HEK293 (cell line): Measurements from ENCODE around the gene LNX1.

ENCODE experiments used
- CTCF ChIA-PET: fragments of 350-600 bp; formaldehyde crosslinking; extraction: SDS; loops from one replicate; lab custom pipeline; 2021; ENCODE audit warnings: antibody characterized with exemption; lab: Yijun Ruan, JAX
- POLR2A ChIA-PET: fragments of 300-600 bp; formaldehyde crosslinking; extraction: SDS; loops from one replicate; lab custom pipeline; 2020; ENCODE audit warnings: antibody characterized with exemption, inconsistent platforms; lab: Yijun Ruan, JAX
- H3K27ac ChIP-seq: fragments of 200-500 bp; sonication (Bioruptor generic); 2 replicates; pipeline ENCODE4 v1.5.1; 2014; ENCODE audit warnings: low read depth, low read length, control low read depth, inconsistent platforms; ENCODE audit errors: extremely low read depth
- H3K36me3 ChIP-seq, 2 experiments: fragments of 200-500 bp in 1 of 2; sonication (Bioruptor generic) in 1 of 2; 1 replicate in 1 of 2; 2 replicates in 1 of 2; pipeline ENCODE4 v1.5.1; 2014 to 2017; ENCODE audit warnings: inconsistent platforms in 2 of 2, low read length in 2 of 2; ENCODE audit not compliant: control insufficient read depth in 2 of 2, insufficient read depth in 1 of 2
- H3K4me1 ChIP-seq: fragments of 200-500 bp; sonication (Bioruptor generic); 2 replicates; pipeline ENCODE4 v1.5.1; 2014; ENCODE audit warnings: mild to moderate bottlenecking, low read length, inconsistent platforms; ENCODE audit not compliant: control insufficient read depth, insufficient read depth
- H3K4me3 ChIP-seq: 2 replicates; pipeline ENCODE4 v1.5.1; 2011; ENCODE audit warnings: low read depth, mild to moderate bottlenecking, control low read depth, low read length, moderate library complexity
- H3K9me3 ChIP-seq: fragments of 200-500 bp; sonication (Bioruptor generic); 2 replicates; pipeline ENCODE4 v1.5.1; 2014; ENCODE audit warnings: low read depth, low read length, inconsistent platforms; ENCODE audit not compliant: control insufficient read depth, insufficient read depth
- ATF2 ChIP-seq: fragments of 450-650 bp; formaldehyde crosslinking; IDR thresholded peaks from 2 replicates; pipeline ENCODE4 v1.5.1; 2016; ENCODE audit warnings: missing biosample characterization, missing genetic modification characterization, low read depth
- GLI2 ChIP-seq: fragments of 450-650 bp; formaldehyde crosslinking; IDR thresholded peaks from 2 replicates; pipeline ENCODE4; 2017; ENCODE audit warnings: missing biosample characterization, missing genetic modification characterization, low read depth, borderline replicate concordance
- INSM2 ChIP-seq: fragments of 450-650 bp; formaldehyde crosslinking; IDR thresholded peaks from 2 replicates; pipeline ENCODE4 v1.5.1; 2016; ENCODE audit warnings: missing biosample characterization, missing genetic modification characterization
- KLF17 ChIP-seq: fragments of 450-650 bp; formaldehyde crosslinking; IDR thresholded peaks from 2 replicates; pipeline ENCODE4 v1.5.1; 2016; ENCODE audit warnings: missing biosample characterization, missing genetic modification characterization
- MZF1 ChIP-seq: fragments of 450-650 bp; formaldehyde crosslinking; IDR thresholded peaks from 2 replicates; pipeline ENCODE4 v1.5.1; 2017; ENCODE audit warnings: missing biosample characterization, missing genetic modification characterization, borderline replicate concordance
- OSR2 ChIP-seq: fragments of 450-650 bp; formaldehyde crosslinking; IDR thresholded peaks from 2 replicates; pipeline ENCODE4 v1.5.1; 2016; ENCODE audit warnings: missing biosample characterization, missing genetic modification characterization
- PRDM6 ChIP-seq: fragments of 450-650 bp; formaldehyde crosslinking; IDR thresholded peaks from 2 replicates; pipeline ENCODE4 v1.5.1; 2017; ENCODE audit warnings: missing biosample characterization, missing genetic modification characterization
- ZBTB44 ChIP-seq: fragments of 450-650 bp; IDR thresholded peaks from 2 replicates; pipeline ENCODE4 v1.5.1; 2018; ENCODE audit warnings: missing biosample characterization, mild to moderate bottlenecking, missing genetic modification characterization
- ZFP41 ChIP-seq: fragments of 450-650 bp; formaldehyde crosslinking; IDR thresholded peaks from 2 replicates; pipeline ENCODE4 v1.5.1; 2016; ENCODE audit warnings: missing biosample characterization, missing genetic modification characterization, borderline replicate concordance
- ZNF114 ChIP-seq: fragments of 450-650 bp; formaldehyde crosslinking; IDR thresholded peaks from 2 replicates; pipeline ENCODE4 v1.5.0; 2017; ENCODE audit warnings: missing biosample characterization, missing genetic modification characterization
- ZNF184 ChIP-seq: fragments of 450-650 bp; IDR thresholded peaks from 2 replicates; pipeline ENCODE4 v1.5.1; 2018; ENCODE audit warnings: missing biosample characterization, mild to moderate bottlenecking, missing genetic modification characterization
- ZNF324 ChIP-seq: fragments of 450-650 bp; formaldehyde crosslinking; IDR thresholded peaks from 2 replicates; pipeline ENCODE4 v1.5.1; 2016; ENCODE audit warnings: missing biosample characterization, missing genetic modification characterization
- ZNF362 ChIP-seq: fragments of 450-650 bp; formaldehyde crosslinking; IDR thresholded peaks from 2 replicates; pipeline ENCODE4 v1.5.1; 2016; ENCODE audit warnings: missing biosample characterization, missing genetic modification characterization
- ZNF596 ChIP-seq: fragments of 450-650 bp; IDR thresholded peaks from 2 replicates; pipeline ENCODE4 v1.5.0; 2018; ENCODE audit warnings: missing biosample characterization, mild to moderate bottlenecking, missing genetic modification characterization, moderate library complexity
- ZNF600 ChIP-seq: fragments of 450-650 bp; formaldehyde crosslinking; IDR thresholded peaks from 2 replicates; pipeline ENCODE4 v1.5.1; 2016; ENCODE audit warnings: missing biosample characterization, missing genetic modification characterization
- ZNF664 ChIP-seq: fragments of 450-650 bp; formaldehyde crosslinking; IDR thresholded peaks from 2 replicates; pipeline ENCODE4 v1.5.1; 2016; ENCODE audit warnings: missing biosample characterization, missing genetic modification characterization
- ZNF704 ChIP-seq: fragments of 450-650 bp; formaldehyde crosslinking; IDR thresholded peaks from 2 replicates; pipeline ENCODE4 v1.5.1; 2016; ENCODE audit warnings: missing biosample characterization, missing genetic modification characterization
- ZNF837 ChIP-seq: fragments of 450-650 bp; formaldehyde crosslinking; IDR thresholded peaks from 2 replicates; pipeline ENCODE4 v1.5.1; 2016; ENCODE audit warnings: missing biosample characterization, missing genetic modification characterization
- ZSCAN16 ChIP-seq: fragments of 450-650 bp; formaldehyde crosslinking; IDR thresholded peaks from 2 replicates; pipeline ENCODE4 v1.5.1; 2016; ENCODE audit warnings: missing biosample characterization, missing genetic modification characterization
- ZSCAN5A ChIP-seq: fragments of 450-650 bp; formaldehyde crosslinking; IDR thresholded peaks from 2 replicates; pipeline ENCODE4 v1.5.1; 2016; ENCODE audit warnings: missing biosample characterization, missing genetic modification characterization

LNX1 gene

GRCh38 chr4:53608242-53608641 is 17.0 kb upstream of the LNX1 start:
- Histone ChIP-seq H3K4me1 (no peaks in the 10 kb centered on the region), H3K27ac (no peak overlapping the region), H3K9me3 (no peaks in the 10 kb centered on the region), H3K36me3 (no peaks in the 10 kb centered on the region), H3K4me3 (no peak overlapping the region)
- CTCF ChIA-PET: no interaction called here
- POLR2A ChIA-PET: no interaction called here
- TF ChIP-seq PRDM6 (tag by site-specific recombination) (no peak), ZBTB44 (tag by site-specific recombination) (no peak), ZSCAN5A (no peak), ATF2 (tag by site-specific recombination) (no peak), ZNF837 (tag by site-specific recombination) (no peak), ZFP41 (no peak), MZF1 (no peak), ZNF184 (tag by site-specific recombination) (no peak), ZNF362 (tag by site-specific recombination) (no peak)

- CTCF ChIA-PET: interaction anchor here (0.5 kb wide), 1 partner anchor 143 kb away, joined by 3 read pairs; no protein-coding TSS in a partner anchor
- Histone ChIP-seq H3K36me3 (no peaks in the 10 kb centered on the region), H3K9me3 (no peaks in the 10 kb centered on the region), H3K27ac (no peak overlapping the region), H3K4me1 (no peaks in the 10 kb centered on the region), H3K4me3 (no peak overlapping the region)
- POLR2A ChIA-PET: no interaction called here
- no peak for TF ChIP-seq ZNF324 (tag by site-specific recombination)
- no peak for TF ChIP-seq ZNF664 (tag by site-specific recombination)
- TF ChIP-seq ZNF600 (tag by site-specific recombination): no peak
- TF ChIP-seq OSR2 (tag by site-specific recombination): no peak
- no peak for TF ChIP-seq ZNF596 (tag by site-specific recombination)
- no peak for TF ChIP-seq INSM2
- TF ChIP-seq ZNF114 (tag by site-specific recombination): no peak
- TF ChIP-seq ZSCAN16 (tag by site-specific recombination): no peak
- no peak for TF ChIP-seq ZNF704 (tag by site-specific recombination)
- no peak for TF ChIP-seq KLF17
- TF ChIP-seq GLI2 (tag by site-specific recombination): no peak
Observed at GRCh38 chr4:53605783-53606182, 14.5 kb upstream of the LNX1 start.
